SK-N-SH treated with all-trans-retinoic acid at 6 μM for 48 hours (cell line): ENCODE results near the gene GMPR2.
A peak's percentile ranks its signal among the peaks of the same experiment; 100 is the strongest.

Experiments used
- ATAC-seq: fragments of 200-7000 bp; cut with Tn5 transposase; 3 replicates; pipeline ENCODE4 v1.9.1; 2020; ENCODE audit warnings: mild to moderate bottlenecking, moderate library complexity
- ARNTL ChIP-seq: fragments of 450-650 bp; formaldehyde crosslinking; IDR thresholded peaks from 2 replicates; pipeline ENCODE4 v1.5.0; 2020; ENCODE audit warnings: low read depth, mild to moderate bottlenecking, moderate library complexity, borderline replicate concordance
- BACH2 ChIP-seq: fragments of 250-450 bp; sonication (Bioruptor Pico); IDR thresholded peaks from 2 replicates; pipeline ENCODE4 v1.9.0; 2021; ENCODE audit warnings: mild to moderate bottlenecking, borderline replicate concordance
- CSDC2 ChIP-seq: fragments of 250-450 bp; sonication (Bioruptor Pico); IDR thresholded peaks from 2 replicates; pipeline ENCODE4 v1.5.0; 2020; ENCODE audit warnings: mild to moderate bottlenecking, moderate library complexity
- CSRNP3 ChIP-seq: fragments of 250-450 bp; sonication (Bioruptor Pico); IDR thresholded peaks from 2 replicates; pipeline ENCODE4 v1.5.1; 2021; ENCODE audit warnings: mild to moderate bottlenecking, moderate library complexity
- ESRRG ChIP-seq: fragments of 250-450 bp; sonication (Bioruptor Pico); IDR thresholded peaks from 2 replicates; pipeline ENCODE4 v1.6.1; 2021; ENCODE audit warnings: mild to moderate bottlenecking
- GLIS3 ChIP-seq: fragments of 250-450 bp; sonication (Bioruptor Pico); IDR thresholded peaks from 2 replicates; pipeline ENCODE4 v1.5.0; 2020; ENCODE audit warnings: mild to moderate bottlenecking, moderate library complexity
- ISL1 ChIP-seq: fragments of 250-450 bp; sonication (Bioruptor Pico); IDR thresholded peaks from 2 replicates; pipeline ENCODE4 v2.1.2; 2022; ENCODE audit warnings: mild to moderate bottlenecking, moderate library complexity
- OSR1 ChIP-seq: fragments of 250-450 bp; sonication (Bioruptor Pico); IDR thresholded peaks from 2 replicates; pipeline ENCODE4 v1.8.0; 2022; ENCODE audit warnings: moderate library complexity, mild to moderate bottlenecking, inconsistent platforms
- PPARA ChIP-seq: fragments of 250-450 bp; sonication (Bioruptor Pico); IDR thresholded peaks from 2 replicates; pipeline ENCODE4 v1.5.0; 2020; ENCODE audit warnings: mild to moderate bottlenecking, borderline replicate concordance
- RARB ChIP-seq: fragments of 250-450 bp; sonication (Bioruptor Pico); IDR thresholded peaks from 2 replicates; pipeline ENCODE4 v1.8.0; 2021; ENCODE audit warnings: mild to moderate bottlenecking, moderate library complexity
- SNAI2 ChIP-seq: fragments of 250-450 bp; sonication (Bioruptor Pico); IDR thresholded peaks from 2 replicates; pipeline ENCODE4 v1.5.0; 2020; ENCODE audit warnings: mild to moderate bottlenecking, moderate library complexity
- TCF4 ChIP-seq: fragments of 250-450 bp; sonication (Bioruptor Pico); IDR thresholded peaks from 2 replicates; pipeline ENCODE4 v1.8.0; 2021; ENCODE audit warnings: mild to moderate bottlenecking, moderate library complexity, borderline replicate concordance
- TOX ChIP-seq: fragments of 250-450 bp; sonication (Bioruptor Pico); IDR thresholded peaks from 2 replicates; pipeline ENCODE4 v1.8.0; 2021; ENCODE audit warnings: mild to moderate bottlenecking, moderate library complexity, borderline replicate concordance
- ZC3H10 ChIP-seq: fragments of 250-450 bp; sonication (Bioruptor Pico); IDR thresholded peaks from 2 replicates; pipeline ENCODE4 v1.5.1; 2021; ENCODE audit warnings: mild to moderate bottlenecking, moderate library complexity
- ZFP3 ChIP-seq: fragments of 250-450 bp; sonication (Bioruptor Pico); IDR thresholded peaks from 2 replicates; pipeline ENCODE4 v1.5.0; 2020; ENCODE audit warnings: mild to moderate bottlenecking, moderate library complexity
- ZFP30 ChIP-seq: fragments of 450-650 bp; formaldehyde crosslinking; IDR thresholded peaks from 2 replicates; pipeline ENCODE4 v1.5.0; 2022; ENCODE audit warnings: mild to moderate bottlenecking, moderate library complexity
- ZNF565 ChIP-seq: fragments of 450-650 bp; formaldehyde crosslinking; conservative IDR thresholded peaks from 2 replicates; pipeline ENCODE4 v1.5.0; 2020; ENCODE audit warnings: low read depth, mild to moderate bottlenecking, moderate library complexity
- ZNF70 ChIP-seq: fragments of 450-650 bp; formaldehyde crosslinking; IDR thresholded peaks from 2 replicates; pipeline ENCODE4 v1.5.0; 2020; ENCODE audit warnings: mild to moderate bottlenecking, moderate library complexity
- ZNF8 ChIP-seq: fragments of 450-650 bp; formaldehyde crosslinking; IDR thresholded peaks from 2 replicates; pipeline ENCODE4 v1.5.0; 2020; ENCODE audit warnings: mild to moderate bottlenecking, moderate library complexity
- TF ChIP-seq, protein P1 (sequence below): fragments of 250-450 bp; sonication (Bioruptor Pico); IDR thresholded peaks from 2 replicates; pipeline ENCODE4 v1.8.0; 2020; ENCODE audit warnings: mild to moderate bottlenecking, moderate library complexity, borderline replicate concordance
- TF ChIP-seq, protein P2 (sequence below): fragments of 250-450 bp; sonication (Bioruptor Pico); IDR thresholded peaks from 2 replicates; pipeline ENCODE4 v1.8.0; 2021; ENCODE audit warnings: low read depth, mild to moderate bottlenecking, moderate library complexity, borderline replicate concordance
- TF ChIP-seq, protein P3 (sequence below): fragments of 250-450 bp; sonication (Bioruptor Pico); IDR thresholded peaks from 2 replicates; pipeline ENCODE4 v1.5.1; 2020; ENCODE audit warnings: low read depth, mild to moderate bottlenecking, moderate library complexity

GMPR2 gene

DNA sequence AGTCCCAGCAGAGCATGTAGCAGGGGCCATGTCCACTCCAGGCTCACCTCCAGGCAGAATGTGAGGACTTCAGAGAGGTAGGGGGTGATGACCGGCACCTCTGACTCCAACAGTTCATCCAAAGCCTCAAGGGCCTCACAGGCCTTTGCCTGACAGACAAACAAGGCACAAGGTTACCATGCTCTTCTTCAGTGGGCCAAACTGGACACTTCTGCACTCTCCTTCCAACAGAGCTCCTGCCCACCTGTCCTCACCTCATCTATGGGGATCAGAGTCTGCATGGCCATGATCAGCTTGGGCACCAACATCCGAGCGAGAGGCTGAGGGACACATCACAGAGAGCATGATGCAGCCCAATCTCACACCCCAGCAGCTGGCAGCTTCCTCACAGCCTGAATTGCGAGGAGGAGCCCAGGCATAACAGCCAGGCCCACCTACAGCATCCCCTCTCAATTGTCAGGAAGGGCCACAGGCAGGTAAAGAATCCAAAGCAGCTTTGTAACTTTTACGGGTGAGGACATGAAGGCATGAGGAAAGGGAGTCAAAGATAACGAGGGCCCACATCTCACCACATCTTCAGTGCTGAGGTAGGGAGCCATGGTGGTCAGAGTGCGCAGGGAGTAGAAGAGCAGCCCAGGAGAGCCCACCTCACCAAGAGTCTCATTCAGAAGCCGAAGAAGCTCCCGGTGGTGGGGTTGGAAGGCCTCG lies 45.7 kb upstream of the GMPR2 start:
- no peak for ATAC-seq

GRCh38 chr14:24187539-24187915 lies 45.2 kb upstream of the GMPR2 start:
- no peak for TF ChIP-seq ZC3H10 (CRISPR knock-in tag)
- no peak for ATAC-seq

More for the DNA sequence above, 45.7 kb upstream of the GMPR2 start:
- TF ChIP-seq TOX (CRISPR knock-in tag) (no peak), ZFP3 (CRISPR knock-in tag) (no peak), ARNTL (CRISPR knock-in tag) (no peak), ISL1 (CRISPR knock-in tag) (no peak)
- TF ChIP-seq, protein P1, sequence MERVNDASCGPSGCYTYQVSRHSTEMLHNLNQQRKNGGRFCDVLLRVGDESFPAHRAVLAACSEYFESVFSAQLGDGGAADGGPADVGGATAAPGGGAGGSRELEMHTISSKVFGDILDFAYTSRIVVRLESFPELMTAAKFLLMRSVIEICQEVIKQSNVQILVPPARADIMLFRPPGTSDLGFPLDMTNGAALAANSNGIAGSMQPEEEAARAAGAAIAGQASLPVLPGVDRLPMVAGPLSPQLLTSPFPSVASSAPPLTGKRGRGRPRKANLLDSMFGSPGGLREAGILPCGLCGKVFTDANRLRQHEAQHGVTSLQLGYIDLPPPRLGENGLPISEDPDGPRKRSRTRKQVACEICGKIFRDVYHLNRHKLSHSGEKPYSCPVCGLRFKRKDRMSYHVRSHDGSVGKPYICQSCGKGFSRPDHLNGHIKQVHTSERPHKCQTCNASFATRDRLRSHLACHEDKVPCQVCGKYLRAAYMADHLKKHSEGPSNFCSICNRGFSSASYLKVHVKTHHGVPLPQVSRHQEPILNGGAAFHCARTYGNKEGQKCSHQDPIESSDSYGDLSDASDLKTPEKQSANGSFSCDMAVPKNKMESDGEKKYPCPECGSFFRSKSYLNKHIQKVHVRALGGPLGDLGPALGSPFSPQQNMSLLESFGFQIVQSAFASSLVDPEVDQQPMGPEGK = no peak
- TF ChIP-seq, protein P2, sequence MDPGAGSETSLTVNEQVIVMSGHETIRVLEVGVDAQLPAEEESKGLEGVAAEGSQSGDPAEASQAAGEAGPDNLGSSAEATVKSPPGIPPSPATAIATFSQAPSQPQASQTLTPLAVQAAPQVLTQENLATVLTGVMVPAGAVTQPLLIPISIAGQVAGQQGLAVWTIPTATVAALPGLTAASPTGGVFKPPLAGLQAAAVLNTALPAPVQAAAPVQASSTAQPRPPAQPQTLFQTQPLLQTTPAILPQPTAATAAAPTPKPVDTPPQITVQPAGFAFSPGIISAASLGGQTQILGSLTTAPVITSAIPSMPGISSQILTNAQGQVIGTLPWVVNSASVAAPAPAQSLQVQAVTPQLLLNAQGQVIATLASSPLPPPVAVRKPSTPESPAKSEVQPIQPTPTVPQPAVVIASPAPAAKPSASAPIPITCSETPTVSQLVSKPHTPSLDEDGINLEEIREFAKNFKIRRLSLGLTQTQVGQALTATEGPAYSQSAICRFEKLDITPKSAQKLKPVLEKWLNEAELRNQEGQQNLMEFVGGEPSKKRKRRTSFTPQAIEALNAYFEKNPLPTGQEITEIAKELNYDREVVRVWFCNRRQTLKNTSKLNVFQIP (CRISPR knock-in tag) = no peak

- ATAC-seq = peak; percentile 92
- TF ChIP-seq ZNF8 (CRISPR knock-in tag) = 0 out of 2 replicates have a peak, but pooled peaks have one; percentile 16
- no peak for TF ChIP-seq GLIS3
Observed at GRCh38 chr14:24188251-24189058, 44.3 kb upstream of the GMPR2 start, which contains the start of gene IPO4. Gene IPO4 (minus strand): TSS chr14:24188816. CDS start chr14:24188787, 29 bp downstream.

GRCh38 chr14:24189059-24189375 lies 43.7 kb upstream of the GMPR2 start:
- no peak for TF ChIP-seq GLIS3
- TF ChIP-seq, protein P3, sequence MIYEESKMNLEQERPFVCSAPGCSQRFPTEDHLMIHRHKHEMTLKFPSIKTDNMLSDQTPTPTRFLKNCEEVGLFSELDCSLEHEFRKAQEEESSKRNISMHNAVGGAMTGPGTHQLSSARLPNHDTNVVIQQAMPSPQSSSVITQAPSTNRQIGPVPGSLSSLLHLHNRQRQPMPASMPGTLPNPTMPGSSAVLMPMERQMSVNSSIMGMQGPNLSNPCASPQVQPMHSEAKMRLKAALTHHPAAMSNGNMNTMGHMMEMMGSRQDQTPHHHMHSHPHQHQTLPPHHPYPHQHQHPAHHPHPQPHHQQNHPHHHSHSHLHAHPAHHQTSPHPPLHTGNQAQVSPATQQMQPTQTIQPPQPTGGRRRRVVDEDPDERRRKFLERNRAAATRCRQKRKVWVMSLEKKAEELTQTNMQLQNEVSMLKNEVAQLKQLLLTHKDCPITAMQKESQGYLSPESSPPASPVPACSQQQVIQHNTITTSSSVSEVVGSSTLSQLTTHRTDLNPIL (CRISPR knock-in tag) = no peak
- TF ChIP-seq ZNF70 (CRISPR knock-in tag) = no peak
- TF ChIP-seq SNAI2 (CRISPR knock-in tag) = no peak
- TF ChIP-seq, protein P1 = no peak
- TF ChIP-seq ISL1 (CRISPR knock-in tag) = no peak
- TF ChIP-seq BACH2 (CRISPR knock-in tag) = no peak
- TF ChIP-seq RARB (CRISPR knock-in tag) = no peak
- TF ChIP-seq ZFP3 (CRISPR knock-in tag) = no peak
- no peak for TF ChIP-seq CSDC2 (CRISPR knock-in tag)
- no peak for TF ChIP-seq ZFP30 (CRISPR knock-in tag)
- TF ChIP-seq ESRRG (CRISPR knock-in tag) = no peak
- TF ChIP-seq PPARA (CRISPR knock-in tag) = no peak
- TF ChIP-seq ZNF8 (CRISPR knock-in tag) = no peak
- TF ChIP-seq, protein P2 (CRISPR knock-in tag) = no peak
- no peak for TF ChIP-seq ZNF565
- TF ChIP-seq TCF4 (CRISPR knock-in tag) = no peak
- TF ChIP-seq OSR1 (CRISPR knock-in tag) = no peak
- TF ChIP-seq CSRNP3 (CRISPR knock-in tag) = no peak
- TF ChIP-seq TOX (CRISPR knock-in tag) = no peak
- no peak for ATAC-seq
